ENCODE results near the gene TBC1D9B. TPM values are rescaled to one million over a fixed set of nuclear protein-coding genes. Genes with fewer than 3 reads are reported as not detected.
A peak's percentile ranks its signal among the peaks of the same experiment; 100 is the strongest.

The TBC1D9B gene
- total and polyA plus RNA-seq, 2 of the 13 experiments (the other 11 are each of a cell fraction or from before 2014, with no cell fraction given) = 35.0 to 50.0 TPM

- TF ChIP-seq TFDP2 (CRISPR knock-in tag; IDR thresholded peaks at IDR 0.05) (no peak; the same call in 1 of the 2 replicates), ZBTB40 (IDR thresholded peaks at IDR 0.05) (no peak), ZBTB40 (CRISPR knock-in tag; IDR thresholded peaks at IDR 0.05) (peak; percentile 78), ZNF460 (CRISPR knock-in tag; IDR thresholded peaks at IDR 0.05; ENCODE audit: borderline replicate concordance) (no peak), KDM4B (CRISPR knock-in tag; IDR thresholded peaks at IDR 0.05) (0 out of 2 replicates have a peak, but pooled peaks have one; percentile 71), CCDC6 (CRISPR knock-in tag; IDR thresholded peaks at IDR 0.05) (peak; percentile 81), RBAK (CRISPR knock-in tag; IDR thresholded peaks at IDR 0.05) (0 out of 2 replicates have a peak, but pooled peaks have one; percentile 61), REST (IDR thresholded peaks at IDR 0.05; ENCODE audit: borderline replicate concordance in 1 of 2, low read depth in 1 of 2, low read length in 2 of 2) (peak in 1 of 2 experiments; percentile 18; a peak in 1 of 4 replicates), HNRNPLL (IDR thresholded peaks at IDR 0.05; ENCODE audit: low read depth, low read length, poor library complexity, severe bottlenecking) (peak; percentile 15), ZNF350 (CRISPR knock-in tag; IDR thresholded peaks at IDR 0.05; ENCODE audit: borderline replicate concordance, low read depth) (0 out of 2 replicates have a peak, but pooled peaks have one; percentile 4), ZNF619 (CRISPR knock-in tag; IDR thresholded peaks at IDR 0.05) (0 out of 2 replicates have a peak, but pooled peaks have one; percentile 34), MTF1 (CRISPR knock-in tag; IDR thresholded peaks at IDR 0.05) (peak; percentile 68; the same call in 1 of the 2 replicates), KLF6 (CRISPR knock-in tag; IDR thresholded peaks at IDR 0.05) (0 out of 2 replicates have a peak, but pooled peaks have one; percentile 30), MYC (CRISPR knock-in tag; IDR thresholded peaks at IDR 0.05; ENCODE audit: borderline replicate concordance) (peak; percentile 91)
Measured at GRCh38 chr5:179819296-179820126, 88.2 kb downstream of the TBC1D9B start (continued).

All from HepG2 (cell line).